GM15510 (cell line): Measurements from ENCODE around the gene ST14.

Experiments used
- POLR2A ChIP-seq: IDR thresholded peaks from 3 replicates; pipeline ENCODE4 v1.6.1; 2011; ENCODE audit warnings: borderline replicate concordance; ENCODE audit not compliant: insufficient read length; ENCODE audit errors: extremely low read depth

ST14 gene

GRCh38 chr11:130187096-130187495 is 27.5 kb downstream of the ST14 start:
- no peak for TF ChIP-seq POLR2A

- TF ChIP-seq POLR2A, result no peak
These were observed 28.5 kb downstream of the ST14 start for GRCh38 chr11:130188047-130188446.

GRCh38 chr11:130188585-130189347 is 29.2 kb downstream of the ST14 start:
- TF ChIP-seq POLR2A, result no peak

GRCh38 chr11:130189492-130190210 is 30.1 kb downstream of the ST14 start:
- no peak for TF ChIP-seq POLR2A

GRCh38 chr11:130190371-130190881 is 30.8 kb downstream of the ST14 start:
- TF ChIP-seq POLR2A, result no peak

- no peak for TF ChIP-seq POLR2A
These were observed 32.3 kb downstream of the ST14 start for GRCh38 chr11:130191896-130192295.

GRCh38 chr11:130192845-130193267 is 33.3 kb downstream of the ST14 start:
- no peak for TF ChIP-seq POLR2A

GRCh38 chr11:130194241-130195023 is 34.9 kb downstream of the ST14 start:
- no peak for TF ChIP-seq POLR2A

GRCh38 chr11:130197386-130198035 is 37.9 kb downstream of the ST14 start:
- no peak for TF ChIP-seq POLR2A

- TF ChIP-seq POLR2A, result no peak
These were observed 38.7 kb downstream of the ST14 start for GRCh38 chr11:130198292-130198691.

GRCh38 chr11:130198964-130199363 is 39.4 kb downstream of the ST14 start:
- TF ChIP-seq POLR2A, result no peak

GRCh38 chr11:130199792-130200191 is 40.2 kb downstream of the ST14 start:
- TF ChIP-seq POLR2A, result no peak

- no peak for TF ChIP-seq POLR2A
These were observed 41.4 kb downstream of the ST14 start for GRCh38 chr11:130201026-130201425.

GRCh38 chr11:130202009-130202817 is 42.6 kb downstream of the ST14 start:
- TF ChIP-seq POLR2A, result no peak
